GM18499 (cell line): ENCODE data around the gene CYTH3.

Experiments used
- ATAC-seq: cut with Tn5 transposase; IDR thresholded peaks from one replicate; pipeline ENCODE4 v1.9.1; 2021; ENCODE audit warnings: moderate number of reproducible peaks; ENCODE audit not compliant: insufficient read depth, unreplicated experiment

CYTH3 gene

DNA sequence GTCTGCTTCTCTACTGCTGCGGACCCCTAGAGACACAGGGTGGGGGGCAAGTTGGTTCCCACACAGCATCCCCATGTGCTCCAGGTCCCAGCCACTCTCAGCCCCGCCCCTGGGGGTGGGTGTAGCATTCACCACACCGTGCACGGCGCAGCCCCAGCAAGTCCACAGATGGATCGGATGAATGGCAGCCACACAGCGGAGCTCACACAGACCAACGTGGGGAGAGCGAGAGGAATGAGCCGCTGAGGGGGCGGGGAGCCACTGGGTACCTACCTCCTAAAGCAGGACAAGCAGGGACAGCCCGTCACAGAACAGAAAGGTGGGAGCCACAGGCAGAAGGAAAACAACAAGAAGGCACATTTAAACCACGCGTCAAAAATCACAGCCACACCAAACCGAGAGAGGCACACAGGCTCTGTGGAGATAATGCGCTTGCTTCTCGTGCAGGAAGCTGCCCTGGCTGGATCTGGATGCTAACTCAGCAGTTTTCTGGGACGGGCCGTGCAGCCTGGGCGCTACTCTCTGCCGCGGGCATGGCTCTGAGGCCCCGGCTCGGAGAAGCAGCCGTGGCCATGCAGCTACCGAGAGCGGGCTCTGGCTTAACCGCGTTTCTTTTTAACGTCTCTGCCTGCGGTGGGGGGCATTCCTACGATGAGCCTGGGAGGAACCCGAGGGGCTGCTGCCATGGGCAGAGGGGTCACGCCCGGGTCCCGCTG lies 102.5 kb downstream of the CYTH3 start:
- ATAC-seq = no peak

DNA sequence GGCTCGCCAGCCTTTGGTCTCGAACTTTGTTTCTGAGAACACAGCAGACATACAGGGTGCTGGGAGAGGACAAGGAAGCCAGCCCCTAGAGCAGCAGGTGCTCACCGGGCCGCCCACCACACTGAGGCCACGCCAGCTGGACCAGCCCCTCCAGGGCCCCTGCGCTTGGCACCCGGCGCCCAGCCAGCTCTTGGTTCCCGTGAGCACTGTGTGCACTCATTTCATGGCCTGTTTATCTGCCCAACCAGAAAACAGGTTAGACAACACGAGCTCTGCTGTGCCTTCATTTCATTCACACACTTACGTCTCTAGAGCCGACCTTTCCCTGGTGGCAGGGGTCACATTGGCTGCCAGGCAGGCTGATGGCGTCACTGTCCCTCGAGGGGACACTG lies 104.0 kb downstream of the CYTH3 start:
- no peak for ATAC-seq

DNA sequence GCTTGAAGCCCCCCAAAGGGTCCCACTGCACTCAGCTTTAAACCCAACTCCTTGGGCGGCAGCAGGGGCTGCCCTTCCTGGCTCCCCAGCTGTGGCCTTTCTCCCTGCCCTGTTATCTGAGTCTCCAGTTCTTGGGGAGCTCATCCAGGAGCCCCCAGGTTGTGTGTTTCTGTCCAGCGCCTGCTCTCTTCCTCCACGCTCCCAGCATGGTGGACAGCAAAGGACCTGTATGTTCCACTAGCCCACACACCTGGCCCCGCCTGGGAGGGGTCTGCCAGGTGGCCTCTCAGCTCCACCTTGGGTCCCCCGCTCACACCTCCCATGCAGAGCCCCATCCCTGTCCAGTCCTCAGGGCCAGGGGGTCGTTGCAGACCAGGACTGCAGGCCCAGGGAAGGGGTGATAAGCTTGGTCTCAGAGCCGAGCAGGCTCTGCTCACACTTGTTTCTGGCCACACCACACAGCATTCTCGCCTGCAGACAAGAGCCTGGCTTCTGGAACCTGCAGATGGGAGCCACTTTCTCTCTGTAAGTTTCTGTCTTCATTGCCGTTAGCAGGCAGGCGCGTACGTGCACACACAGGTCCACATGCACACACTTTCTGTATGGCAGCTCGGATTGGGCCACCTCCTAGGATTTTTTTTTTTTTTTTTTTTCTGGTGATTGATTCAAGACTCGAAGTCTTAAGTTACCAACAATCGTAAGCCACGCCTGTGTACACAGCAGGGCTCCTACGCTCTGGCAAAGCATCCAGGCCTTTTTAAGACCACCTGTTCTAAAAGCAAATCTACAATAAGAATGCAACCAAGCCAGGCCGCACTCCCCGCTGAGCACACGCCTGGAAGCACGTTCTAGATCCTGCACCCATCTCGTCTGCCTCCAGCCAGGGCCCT lies 104.6 kb downstream of the CYTH3 start:
- no peak for ATAC-seq

DNA sequence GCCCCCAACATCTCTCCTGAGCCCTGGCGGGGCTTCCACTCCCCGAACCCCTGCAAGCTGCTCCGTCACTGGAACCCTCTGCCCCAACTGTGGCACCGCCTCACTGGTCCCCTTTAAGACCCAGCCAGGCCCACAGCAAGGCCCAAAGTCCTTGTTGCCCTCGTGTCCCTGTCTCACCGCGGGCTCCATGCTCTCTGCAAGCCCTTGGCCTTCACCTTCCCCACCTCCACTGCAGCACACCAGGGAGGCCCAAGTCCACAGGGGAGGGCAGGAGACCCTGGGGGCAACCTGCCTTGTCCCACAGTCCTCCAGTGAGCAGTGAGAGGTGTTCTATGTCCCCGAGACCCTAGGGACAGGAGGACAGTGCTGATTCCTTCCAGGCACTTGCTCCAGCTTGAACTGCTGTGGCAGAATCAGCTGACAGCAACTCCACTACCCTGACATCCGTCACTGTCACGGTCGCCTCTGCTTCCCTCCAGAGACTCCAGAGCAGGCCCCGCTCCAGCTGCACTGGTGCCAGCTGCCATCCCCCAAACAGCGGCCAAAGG lies 105.3 kb downstream of the CYTH3 start:
- ATAC-seq = no peak

DNA sequence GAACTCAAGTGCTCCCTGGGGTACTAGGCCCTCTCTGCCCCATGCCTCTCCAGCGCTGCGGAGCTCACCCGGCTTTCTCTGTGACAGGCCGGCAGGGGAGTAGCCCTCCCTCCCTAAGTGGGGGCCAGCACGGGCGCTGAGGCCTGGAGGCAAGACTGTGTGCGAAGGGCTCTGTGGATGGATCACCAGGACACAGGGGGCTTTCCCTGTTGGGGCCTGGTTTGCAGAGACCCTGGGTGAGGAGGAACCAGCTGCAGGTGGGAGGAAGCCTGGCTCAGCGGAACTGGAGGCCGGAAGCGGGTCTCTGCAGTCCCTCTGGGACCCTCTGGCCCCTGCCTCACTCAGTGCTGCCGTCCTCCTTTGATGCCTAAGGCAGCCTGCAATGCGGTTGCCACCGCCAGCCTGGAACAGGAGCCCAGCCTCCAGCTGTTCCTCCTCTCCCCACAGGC lies 106.0 kb downstream of the CYTH3 start:
- no peak for ATAC-seq

DNA sequence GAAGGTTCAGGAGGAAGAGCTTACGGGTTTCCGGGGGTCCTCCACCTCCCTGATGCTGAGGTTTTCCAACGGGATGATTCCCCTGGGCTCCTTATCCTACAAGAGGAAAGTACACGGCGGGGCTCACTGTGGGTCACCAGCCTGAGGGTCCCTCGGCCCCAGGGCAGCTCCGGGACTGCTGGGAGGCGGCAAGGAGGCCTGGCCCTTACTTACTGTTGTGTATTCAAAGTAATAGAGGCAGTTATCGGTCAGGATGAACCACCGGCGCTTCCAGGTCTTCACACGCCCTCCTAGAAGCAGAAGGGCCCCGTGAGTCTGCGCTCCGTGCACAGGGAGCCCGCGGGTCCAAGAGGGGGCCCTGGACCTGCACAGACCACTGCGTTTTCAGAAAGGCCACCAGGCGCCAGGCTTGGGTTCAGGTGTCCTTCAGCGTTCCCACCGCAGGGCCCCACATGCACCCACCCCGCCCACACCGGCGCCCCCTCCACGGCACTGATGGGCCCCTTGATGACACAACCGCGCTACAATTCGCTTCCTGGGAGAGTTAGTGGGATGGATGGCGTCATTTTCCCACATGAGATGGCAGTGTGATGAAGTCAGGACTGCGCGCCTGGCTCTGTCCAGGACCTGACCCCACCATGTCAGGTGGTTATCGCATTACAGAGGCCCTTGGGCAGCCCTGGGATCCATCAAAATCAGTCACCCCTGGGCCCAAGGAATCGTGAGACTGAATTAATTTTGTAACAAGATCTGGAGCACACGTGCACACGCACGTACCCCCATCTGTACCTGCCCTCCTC lies 106.7 kb downstream of the CYTH3 start:
- no peak for ATAC-seq

DNA sequence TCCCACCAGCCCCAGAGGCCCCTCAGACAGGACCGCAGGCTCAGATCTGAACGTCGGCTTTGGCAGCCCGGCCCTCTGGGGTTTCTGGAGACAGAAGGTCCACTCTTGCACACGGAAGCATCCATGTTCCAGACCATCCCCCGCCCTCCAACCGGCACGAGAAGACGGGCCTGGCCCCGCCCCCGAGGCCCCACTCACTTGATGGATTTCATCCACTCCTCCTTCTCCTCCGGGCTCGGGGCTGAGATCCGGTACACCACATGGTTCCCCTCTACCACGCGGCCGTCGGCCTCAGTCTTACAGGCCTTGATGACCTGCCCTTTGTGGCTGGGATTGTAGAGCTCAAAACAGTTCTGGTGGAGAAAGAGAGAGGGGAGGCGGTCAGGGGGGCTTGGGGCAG lies 107.3 kb downstream of the CYTH3 start:
- no peak for ATAC-seq

DNA sequence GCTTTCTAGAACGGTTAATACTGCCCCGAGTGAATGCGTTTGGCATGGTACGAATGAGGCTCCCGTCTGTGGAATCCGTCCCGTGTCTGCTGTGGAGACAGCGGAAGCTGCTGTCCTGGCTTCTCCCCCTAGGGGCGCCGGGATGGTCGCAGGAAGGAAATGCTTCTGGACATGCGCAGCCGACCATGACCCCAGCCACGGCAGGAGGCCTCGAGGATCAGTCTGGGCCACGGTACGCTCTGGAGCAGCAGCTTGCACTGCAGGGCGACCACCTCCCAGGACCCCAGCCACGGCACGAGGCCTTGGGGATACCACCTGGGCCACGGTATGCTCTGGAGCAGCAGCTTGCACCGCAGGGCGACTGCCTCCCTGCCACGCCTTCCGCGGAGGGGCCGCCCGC lies 107.9 kb downstream of the CYTH3 start:
- no peak for ATAC-seq

DNA sequence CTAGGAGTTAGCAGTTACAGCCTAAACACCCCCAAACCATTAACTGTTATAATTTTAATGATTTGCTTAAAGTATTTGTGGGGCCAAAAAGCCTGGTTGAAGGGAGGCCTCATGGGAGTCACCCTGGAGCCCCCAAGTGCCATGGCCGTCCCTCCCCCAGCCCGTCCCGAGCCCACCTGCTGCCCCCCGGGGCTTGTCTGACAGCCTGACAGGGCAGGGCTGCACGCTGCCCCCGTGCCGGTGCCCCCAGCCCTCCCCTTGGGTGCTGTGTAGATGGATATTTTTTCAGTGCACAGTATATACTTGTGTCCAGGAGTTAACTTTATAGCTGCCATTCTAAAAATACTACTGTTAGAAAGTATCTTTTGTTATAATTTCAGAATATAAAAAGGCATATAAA lies 108.4 kb downstream of the CYTH3 start:
- ATAC-seq = no peak

DNA sequence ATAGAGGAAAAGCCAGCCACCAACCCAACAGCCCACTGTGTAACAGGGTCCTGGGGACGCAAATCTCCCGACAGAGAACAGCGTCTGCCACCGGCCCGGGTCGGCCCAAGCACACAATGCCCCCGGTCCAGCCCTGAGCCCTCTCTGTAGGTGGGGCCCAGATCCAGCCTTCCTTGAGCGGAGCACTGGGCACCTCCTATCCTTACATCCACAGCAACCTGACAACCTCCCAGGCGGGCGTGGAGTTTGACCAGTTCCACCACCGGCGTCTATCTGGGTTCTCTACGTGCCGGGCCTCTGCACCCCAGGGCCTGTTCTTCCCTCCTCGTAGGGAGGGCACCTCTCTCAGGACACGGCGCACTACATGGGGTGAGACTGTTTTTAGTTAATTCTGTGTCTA lies 109.0 kb downstream of the CYTH3 start:
- no peak for ATAC-seq

DNA sequence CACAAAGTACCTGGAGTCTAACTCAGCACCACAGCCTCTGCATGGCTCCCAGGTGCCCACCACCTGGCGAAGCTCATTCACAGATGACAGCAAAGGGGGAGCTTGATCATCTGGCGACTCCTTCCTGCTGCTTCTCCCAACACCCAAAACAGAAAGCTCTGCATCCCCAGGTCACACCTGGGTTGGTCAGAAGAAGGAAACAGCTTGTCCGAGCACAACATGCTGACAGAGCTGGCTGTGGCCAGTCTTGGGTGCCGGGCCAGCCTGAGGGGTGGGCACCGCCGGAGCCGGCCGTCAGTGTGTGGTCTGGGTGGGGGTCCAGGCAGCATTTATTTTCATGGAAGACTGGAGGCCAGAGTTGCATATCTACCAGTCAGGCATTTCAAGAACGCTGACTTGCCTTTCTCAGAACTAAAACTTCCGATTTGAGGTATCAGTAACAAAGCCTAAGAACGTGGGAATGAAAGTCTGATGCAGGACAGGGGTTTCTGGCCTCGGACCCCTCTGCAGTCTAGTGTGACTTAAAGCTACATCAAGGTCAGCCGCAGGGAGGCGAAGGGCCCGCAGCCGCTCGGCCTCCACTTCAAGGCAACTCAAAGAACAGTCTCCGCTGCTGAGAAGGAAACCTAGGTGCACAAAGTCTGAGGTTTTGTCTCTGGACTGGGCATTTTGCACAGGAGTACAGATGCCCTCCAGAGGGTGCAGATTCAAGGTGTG lies 109.6 kb downstream of the CYTH3 start:
- ATAC-seq = no peak

DNA sequence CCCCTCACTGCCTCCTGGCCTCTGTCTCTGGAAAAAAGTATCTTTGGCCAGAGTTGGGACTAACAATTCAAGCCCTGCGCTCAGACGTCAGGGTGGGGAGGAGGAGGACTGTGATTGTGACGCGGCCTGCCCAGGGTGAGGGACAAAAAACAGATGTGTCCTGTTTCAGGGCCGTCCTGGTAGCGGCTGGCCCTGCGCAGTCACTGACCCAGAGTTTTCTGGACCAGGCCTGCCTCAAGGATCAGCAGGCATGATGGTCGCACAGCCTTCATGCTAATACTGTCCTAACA lies 110.1 kb downstream of the CYTH3 start:
- ATAC-seq = no peak

DNA sequence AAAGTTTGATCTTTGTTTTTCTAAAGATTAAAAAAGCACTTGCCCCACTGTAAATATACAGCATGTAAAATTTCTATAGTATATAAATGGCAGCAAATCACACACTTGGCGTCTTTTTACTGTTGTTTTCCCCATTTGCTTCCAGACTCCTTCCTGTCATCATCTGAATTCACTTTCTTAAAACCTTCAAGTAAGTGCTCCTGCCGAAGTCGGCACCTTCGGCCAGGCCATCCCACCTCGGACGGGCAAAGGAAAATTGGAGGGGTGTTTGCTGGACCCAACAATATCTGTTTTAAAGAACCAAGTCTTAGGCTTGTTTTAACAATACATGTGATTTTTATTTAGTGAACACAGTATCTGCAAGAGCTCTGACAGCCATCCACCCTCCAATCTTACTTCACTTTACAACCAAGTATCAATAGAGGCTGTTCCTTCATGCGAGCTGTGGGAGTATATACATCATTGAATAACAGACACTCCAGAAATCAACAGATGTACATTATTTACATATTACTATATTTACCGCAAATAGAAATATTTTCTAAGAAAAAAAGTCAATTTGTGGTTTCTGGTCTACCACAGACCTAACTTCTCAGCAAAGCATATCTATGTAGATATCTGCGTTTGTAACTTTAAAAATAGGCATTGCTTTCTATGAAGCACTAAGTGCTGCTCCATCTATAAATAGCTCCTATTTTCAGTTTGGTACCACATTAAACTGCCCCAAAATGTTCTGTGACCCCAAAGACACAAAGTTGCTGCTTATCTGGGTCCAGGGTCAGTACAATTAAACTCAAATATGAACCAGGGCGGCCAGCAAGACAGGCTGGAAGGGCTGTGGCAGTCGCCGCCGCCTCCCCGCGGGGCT lies 110.7 kb downstream of the CYTH3 start:
- ATAC-seq = no peak

DNA sequence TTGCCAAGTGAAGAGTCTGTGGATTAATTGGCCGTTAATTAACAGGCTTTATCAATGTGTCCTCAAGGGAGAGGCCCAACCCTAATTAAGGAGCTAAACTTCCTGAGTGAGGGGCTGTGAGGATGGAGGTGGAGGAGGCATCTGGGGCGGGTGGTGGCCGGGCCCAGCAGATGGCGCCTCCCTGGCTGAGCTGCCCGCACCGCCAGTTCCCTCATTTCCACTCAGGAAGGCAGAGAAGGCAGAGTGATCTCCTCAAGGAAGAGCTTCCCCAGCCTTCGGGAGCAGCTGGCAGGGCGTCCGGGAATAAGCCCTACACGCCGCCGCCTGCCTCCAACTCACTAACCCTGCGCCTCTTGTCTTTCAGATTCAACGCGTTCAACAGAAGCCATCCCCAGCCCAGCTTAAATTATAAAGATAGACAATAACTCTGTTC lies 112.2 kb downstream of the CYTH3 start:
- ATAC-seq = no peak

DNA sequence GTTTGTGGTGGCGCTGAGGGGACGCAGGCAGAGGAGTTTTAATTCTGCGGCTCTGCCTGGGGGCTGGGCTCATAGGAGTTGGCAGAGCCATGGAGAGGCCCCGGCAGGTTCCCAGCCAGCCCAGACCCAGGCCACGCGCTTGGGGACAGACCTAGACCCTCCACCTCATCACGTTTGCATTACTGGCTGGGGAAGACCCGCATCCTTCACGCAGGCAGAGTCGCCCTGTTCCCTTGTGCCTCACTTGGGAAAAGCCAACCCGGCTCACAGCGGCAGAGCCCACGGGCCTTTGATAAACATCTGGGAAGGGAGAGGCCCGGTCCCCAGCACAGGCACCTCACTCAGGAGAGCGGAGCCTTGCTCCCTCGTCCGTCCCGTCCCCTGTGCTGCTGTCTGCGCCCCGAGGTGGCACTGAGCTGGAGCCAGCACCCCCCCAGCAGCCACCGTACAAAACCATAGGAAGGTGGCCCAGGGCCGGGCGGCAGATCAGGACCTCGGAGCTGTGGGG lies 112.8 kb downstream of the CYTH3 start:
- ATAC-seq = no peak

DNA sequence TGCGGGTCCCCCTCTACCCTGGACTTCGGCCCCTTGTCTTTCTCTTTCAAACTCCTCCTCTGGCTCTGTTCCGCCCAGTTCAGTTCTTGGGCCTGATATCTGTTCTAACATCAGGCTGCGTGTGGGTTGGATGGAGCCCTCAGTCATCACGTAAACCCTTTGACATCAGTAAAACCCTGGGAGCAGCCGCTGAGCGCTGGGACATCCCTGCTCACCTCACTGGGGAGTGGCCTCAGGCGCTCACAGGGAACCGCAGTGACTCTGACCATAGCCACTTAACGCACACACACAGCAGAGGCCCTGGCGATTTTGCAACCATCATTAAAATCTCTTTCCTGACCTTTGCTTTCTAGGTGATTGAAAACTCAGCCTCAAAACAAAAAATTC lies 113.3 kb downstream of the CYTH3 start:
- no peak for ATAC-seq

DNA sequence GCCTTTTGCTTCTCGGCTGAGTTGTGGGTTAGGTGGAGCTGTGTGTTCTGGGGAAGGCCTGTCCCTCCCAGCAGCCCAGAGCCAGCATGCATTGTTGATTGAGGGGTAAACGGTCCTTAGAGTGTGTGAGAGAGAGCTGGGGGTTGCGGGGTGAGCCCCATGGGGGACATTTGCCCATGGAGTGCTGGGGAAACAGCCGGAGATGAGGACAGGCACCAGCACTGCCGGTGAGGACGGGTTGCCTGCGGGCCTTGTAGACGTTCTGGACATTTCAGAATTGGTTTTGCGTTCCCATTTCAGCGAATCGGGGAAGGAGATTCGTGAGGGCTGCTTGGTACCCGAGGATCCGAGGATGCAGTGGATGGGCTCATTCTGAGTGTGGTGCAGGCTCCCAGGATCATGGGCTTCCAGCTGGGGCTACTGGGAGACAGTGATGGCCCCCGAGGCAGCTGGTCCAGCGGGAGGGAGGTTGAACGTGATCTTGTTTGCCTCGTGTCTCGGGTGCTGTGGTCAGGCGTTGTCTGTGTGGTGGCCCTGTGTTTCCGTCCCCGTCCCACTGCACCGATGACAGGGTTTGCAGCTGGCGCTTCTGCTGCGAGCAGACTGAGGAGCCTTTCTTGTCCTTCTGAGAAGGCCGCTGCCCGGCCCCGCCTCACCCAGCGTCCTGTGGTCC lies 113.9 kb downstream of the CYTH3 start:
- no peak for ATAC-seq

DNA sequence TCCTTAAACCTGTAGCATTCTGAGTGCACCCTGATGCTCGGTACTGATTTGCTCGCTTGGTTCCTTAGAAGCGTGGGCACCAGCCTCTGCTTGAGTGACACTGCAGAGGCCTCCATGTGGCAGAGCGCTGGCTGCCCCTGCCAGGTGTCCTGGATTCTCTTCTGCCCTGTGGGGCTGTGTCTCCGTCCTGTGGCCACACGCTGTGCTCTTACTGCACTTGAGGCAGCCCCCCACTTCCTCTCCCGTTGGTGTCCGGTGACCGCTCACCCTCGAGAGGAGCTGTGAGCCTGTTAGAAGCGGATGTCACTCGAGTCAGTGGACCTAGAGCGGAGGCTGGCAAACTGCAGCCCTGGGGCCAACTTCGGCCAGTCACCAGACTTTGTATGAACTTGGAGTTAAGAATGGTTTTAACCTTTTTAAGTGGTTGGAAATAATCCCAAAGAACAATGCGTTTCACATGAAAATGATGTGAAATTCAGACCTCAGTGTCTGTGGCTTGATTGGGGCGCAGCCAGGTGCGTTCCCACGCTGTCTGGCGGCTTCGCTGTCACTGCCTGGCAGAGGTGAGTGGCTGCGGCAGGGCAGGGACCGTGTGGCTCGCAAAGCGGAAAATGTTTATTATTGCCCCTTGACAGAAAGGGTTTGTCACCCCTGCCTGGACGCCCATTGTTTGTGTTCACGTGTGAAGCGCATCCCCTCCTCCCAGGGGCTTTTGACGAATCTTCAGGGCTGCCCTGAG lies 114.6 kb downstream of the CYTH3 start:
- ATAC-seq = no peak
